ENCODE measurements around the gene FBXW4.

Gene FBXW4

GRCh38 chr10:101564490-101564991 lies 130.4 kb downstream of the FBXW4 start:
- no peak for DNase-seq

DNA sequence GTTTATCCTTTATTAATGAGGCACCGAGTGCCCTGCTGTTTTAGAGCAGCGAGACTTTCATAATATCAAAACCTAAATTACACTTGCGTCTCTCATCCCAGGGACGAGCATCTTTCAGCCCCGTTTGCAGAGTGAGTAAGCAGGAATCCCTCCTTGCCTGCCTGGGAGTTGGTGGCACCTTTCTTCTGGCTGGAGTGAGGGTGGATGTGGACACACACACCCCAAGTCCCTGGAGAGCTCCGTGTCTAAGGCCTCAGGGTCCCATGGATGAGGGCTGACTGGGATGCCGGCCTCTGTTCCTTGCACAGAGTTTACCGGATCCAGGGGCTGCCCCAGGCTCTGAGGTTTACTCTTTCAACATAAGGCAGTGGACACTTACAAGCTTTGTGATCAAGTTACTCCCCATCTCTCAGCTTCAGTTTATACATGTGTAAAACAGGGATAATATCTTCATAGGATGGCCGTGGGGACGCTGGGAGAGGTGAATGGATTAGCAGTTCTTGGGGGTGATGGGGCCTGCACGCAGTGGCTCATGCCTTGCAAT lies 131.4 kb downstream of the FBXW4 start:
- no peak for DNase-seq

- no peak for DNase-seq
Measured at GRCh38 chr10:101563007-101563406, 132.0 kb downstream of the FBXW4 start.

DNA sequence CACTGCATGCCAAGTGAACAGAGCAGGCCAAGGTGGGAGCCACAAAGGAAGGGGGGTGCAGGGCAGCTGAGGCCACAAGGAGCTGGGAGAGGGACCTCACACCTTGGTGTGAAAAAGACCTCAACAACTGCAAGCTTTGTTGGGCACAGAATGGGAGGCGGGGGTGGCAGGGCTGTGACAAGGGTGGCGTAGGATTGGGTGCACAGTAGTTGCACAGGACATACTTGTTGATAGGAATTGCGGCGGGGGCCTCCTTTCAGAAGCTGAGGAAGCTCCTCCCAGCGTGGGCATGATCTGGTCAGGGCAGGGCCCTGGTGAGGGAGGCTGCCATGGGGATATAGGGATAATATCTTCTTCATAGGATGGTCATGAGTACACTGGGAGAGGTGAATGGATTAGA lies 132.7 kb downstream of the FBXW4 start:
- no peak for DNase-seq

DNA sequence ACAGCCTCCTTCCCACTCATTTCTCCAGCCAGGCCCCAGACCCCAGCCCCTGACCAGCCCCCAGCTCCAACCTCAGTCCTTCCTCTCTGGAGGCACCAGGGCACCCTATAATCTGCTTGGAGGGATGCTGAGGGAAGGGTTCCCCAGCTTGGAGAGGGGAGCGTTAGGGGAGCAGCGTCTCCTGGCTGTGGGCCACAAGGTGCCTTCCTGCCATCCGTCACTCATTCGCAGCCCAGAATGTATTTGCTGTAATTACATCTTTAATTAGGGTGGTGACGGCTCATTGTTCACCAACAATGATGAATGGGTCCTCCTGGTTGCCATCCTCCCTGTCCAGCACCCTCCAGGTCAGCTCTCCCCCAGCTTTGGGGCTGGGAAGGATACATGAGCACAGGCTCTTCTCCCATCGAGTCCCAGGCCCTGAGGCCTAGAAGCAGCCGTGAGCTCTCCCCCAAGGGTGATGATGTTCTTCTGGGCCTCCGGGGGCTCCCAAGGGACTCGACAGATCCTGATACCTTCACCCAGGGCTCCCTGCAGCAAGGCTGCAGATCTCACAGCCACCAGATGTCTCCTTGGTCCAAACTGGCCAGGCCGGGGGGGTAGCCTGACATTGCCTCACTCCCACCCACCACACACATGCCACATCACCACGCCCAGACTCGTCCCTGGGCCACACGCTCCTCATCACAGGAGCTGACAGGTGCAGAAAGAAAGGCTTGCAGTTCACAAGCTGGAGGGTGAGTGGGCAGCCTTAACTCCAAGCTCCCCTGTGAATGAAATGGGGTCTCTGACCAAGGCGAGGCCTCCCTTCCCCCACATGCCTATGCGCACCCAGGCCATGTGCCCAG lies 133.7 kb downstream of the FBXW4 start:
- no peak for DNase-seq
